MM.1S (cell line): ENCODE measurements around the gene TNFRSF8.

ENCODE experiments used
- CTCF ChIP-seq: fragments of 300-600 bp; sonication (generic); IDR thresholded peaks from 2 replicates; pipeline ENCODE4 v1.5.1; 2016; ENCODE audit warnings: antibody characterized with exemption, low read length, mixed read lengths
- EZH2 ChIP-seq: fragments of 300-600 bp; sonication (generic); optimal IDR thresholded peaks from 2 replicates; pipeline ENCODE3; 2017; ENCODE audit warnings: low read depth, mild to moderate bottlenecking, antibody characterized with exemption, low read length, mixed read lengths
- EZH2phosphoT487 ChIP-seq: fragments of 300-600 bp; sonication (generic); IDR thresholded peaks from 2 replicates; pipeline ENCODE4 v1.6.1; 2018; ENCODE audit warnings: antibody characterized with exemption, low read length

DNA sequence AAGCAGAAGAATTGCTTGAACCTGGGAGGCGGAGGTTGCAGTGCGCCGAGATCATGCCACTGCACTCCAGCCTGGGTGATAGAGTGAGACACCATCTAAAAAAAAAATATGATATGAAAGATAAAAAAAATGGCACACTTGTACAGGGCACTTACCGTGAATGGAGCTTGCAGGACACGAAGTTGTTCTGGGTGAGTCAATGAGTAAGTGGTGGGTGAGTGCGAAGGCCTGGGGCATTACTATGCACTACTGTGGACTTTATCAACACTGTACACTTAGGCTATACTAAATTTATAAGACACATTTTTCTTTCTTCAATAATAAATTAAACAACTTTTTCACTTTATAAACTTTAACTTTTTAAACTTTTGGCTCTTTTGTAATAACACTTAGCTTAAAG lies 37.0 kb downstream of the TNFRSF8 start:
- TF ChIP-seq EZH2phosphoT487 (no peak), CTCF (no peak), EZH2 (no peak)
